ENCODE measurements around the gene OGFOD3.

OGFOD3 gene

DNA sequence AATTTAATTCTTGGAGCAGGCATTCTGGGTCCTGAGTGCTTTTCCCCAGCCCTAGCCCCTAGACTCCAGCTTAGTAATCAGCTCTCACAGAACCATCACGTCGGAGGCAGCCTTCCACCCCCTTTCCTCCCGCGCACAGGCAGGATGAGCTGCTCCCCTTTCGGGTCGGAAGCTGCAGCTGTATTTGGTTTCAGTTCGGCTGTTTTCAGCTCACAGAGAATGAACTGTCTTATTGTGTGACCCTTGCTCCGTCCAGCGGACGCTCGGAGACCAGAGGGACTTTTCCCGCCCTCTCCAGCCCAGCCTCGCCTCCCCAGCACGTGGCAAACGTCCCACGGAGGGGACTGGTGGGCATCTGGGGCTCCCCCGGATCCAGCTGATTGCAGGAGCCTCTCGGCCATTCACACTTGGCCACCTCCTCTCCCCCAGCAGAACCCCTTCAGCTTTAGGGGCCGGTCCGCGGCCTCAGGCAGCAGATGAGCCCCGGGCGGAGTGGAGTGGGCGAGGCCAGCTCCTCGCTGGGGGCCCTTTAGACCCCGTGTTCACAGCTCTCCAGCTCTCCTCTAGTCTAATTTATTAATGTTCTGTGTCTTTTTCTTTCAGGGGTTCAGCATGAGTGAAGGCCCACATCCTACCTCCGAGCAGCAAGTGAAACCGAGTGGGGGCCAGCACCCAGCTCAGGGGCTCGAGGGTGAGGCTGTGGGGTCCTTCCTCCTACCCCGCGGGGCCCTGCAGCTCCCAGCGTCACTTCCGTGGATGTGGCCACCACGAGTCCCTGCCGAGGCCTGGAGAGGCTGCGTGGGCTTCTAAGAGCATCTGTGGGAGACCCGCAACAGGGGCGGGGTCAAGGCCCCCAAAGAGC is 47.7 kb downstream of the OGFOD3 start:
- Histone ChIP-seq H3K4me2 (ENCODE audit: low read length) (peak overlapping the region; percentile 52), H3K4me3 (ENCODE audit: low read depth, low read length) (peak overlapping the region; percentile 22), H3K9me3 (ENCODE audit: control insufficient read depth, low read length) (no peaks in the 10 kb centered on the region), H2AFZ (peak overlapping the region; percentile 45), H3K79me2 (no peaks in the 10 kb centered on the region), H3K9ac (no peak overlapping the region), H3K4me1 (peaks cover 6% of the 10 kb centered on the region), H3K36me3 (ENCODE audit: control insufficient read depth, insufficient read depth, low read length) (no peaks in the 10 kb centered on the region), H3K27ac (no peak overlapping the region), H3K27me3 (ENCODE audit: control insufficient read depth, insufficient read depth, low read length) (peaks cover 16% of the 10 kb centered on the region)
- TF ChIP-seq, protein P1, sequence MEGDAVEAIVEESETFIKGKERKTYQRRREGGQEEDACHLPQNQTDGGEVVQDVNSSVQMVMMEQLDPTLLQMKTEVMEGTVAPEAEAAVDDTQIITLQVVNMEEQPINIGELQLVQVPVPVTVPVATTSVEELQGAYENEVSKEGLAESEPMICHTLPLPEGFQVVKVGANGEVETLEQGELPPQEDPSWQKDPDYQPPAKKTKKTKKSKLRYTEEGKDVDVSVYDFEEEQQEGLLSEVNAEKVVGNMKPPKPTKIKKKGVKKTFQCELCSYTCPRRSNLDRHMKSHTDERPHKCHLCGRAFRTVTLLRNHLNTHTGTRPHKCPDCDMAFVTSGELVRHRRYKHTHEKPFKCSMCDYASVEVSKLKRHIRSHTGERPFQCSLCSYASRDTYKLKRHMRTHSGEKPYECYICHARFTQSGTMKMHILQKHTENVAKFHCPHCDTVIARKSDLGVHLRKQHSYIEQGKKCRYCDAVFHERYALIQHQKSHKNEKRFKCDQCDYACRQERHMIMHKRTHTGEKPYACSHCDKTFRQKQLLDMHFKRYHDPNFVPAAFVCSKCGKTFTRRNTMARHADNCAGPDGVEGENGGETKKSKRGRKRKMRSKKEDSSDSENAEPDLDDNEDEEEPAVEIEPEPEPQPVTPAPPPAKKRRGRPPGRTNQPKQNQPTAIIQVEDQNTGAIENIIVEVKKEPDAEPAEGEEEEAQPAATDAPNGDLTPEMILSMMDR (IDR thresholded peaks at IDR 0.05) = no peak

DNA sequence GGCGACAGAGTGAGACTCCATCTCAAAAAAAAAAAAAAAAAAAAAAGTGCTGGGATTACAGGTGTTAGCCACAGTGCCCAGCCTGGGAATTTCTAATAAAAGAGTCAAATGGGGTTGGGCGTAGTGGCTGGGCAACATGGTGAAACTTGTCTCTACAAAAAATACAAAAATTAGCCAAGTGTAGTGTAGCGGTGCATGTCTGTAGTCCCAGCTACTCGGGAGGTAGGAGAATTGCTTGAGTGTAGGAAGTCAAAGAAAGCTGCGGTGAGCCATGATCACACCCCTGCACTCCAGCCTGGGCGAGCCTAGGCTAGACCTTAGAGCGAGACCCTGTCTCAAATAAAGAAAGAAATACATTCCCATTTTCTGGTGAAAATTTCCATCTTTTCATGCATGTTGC is 49.2 kb downstream of the OGFOD3 start:
- H2AFZ ChIP-seq = no peak overlapping the region
- H3K4me1 ChIP-seq = peaks cover 6% of the 10 kb centered on the region
- no peaks in the 10 kb centered on the region for H3K79me2 ChIP-seq
- H3K36me3 ChIP-seq (ENCODE audit: control insufficient read depth, insufficient read depth, low read length) = no peaks in the 10 kb centered on the region
- no peak overlapping the region for H3K4me2 ChIP-seq (ENCODE audit: low read length)
- no peaks in the 10 kb centered on the region for H3K9me3 ChIP-seq (ENCODE audit: control insufficient read depth, low read length)
- TF ChIP-seq, protein P1 (IDR thresholded peaks at IDR 0.05) = no peak
- H3K27me3 ChIP-seq (ENCODE audit: control insufficient read depth, insufficient read depth, low read length) = peaks cover 16% of the 10 kb centered on the region
- H3K9ac ChIP-seq = no peak overlapping the region
- H3K4me3 ChIP-seq (ENCODE audit: low read depth, low read length) = no peak overlapping the region
- H3K27ac ChIP-seq = no peak overlapping the region

DNA sequence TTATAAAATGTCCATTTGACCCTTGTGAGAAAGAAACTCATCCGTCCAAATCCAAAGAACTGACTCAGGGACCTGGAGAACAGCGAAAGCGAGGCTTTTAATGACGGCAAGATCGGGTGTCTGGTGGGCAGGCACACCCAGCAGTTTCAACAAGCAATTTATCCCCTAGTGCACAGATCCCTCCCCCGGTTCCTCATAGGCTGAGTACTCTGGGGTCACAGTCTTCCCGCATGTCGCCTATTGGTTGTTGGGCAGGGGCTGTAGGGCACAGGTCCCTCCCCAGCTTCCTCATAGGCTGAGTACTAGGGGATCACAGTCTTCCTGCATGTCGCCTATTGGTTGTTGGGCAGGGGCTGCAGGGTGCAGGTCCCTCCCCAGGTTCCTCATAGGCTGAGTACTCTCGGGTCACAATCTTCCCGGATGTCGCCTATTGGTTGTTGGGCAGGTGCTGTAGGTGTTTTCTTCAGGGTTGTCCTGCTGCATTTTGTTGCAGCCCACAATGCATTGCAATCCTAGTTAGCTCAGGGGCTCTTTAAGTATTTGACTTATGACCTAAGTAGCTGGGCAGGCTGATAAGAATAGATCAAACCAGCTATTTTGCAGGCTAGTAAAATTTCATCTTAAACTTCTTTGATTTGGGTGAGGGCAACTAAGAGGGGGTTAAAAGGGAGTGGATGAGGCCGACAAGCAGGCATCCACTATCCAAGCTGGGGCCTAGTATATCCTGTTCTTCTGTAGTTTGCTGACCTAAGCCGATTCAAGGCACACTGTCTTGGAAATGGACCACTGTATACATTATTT is 50.5 kb downstream of the OGFOD3 start:
- H3K36me3 ChIP-seq (ENCODE audit: control insufficient read depth, insufficient read depth, low read length) = no peaks in the 10 kb centered on the region
- no peak overlapping the region for H3K27ac ChIP-seq
- TF ChIP-seq, protein P1 (IDR thresholded peaks at IDR 0.05) = no peak
- H3K4me2 ChIP-seq (ENCODE audit: low read length) = no peak overlapping the region
- H3K4me1 ChIP-seq = peaks cover 6% of the 10 kb centered on the region
- peaks cover 16% of the 10 kb centered on the region for H3K27me3 ChIP-seq (ENCODE audit: control insufficient read depth, insufficient read depth, low read length)
- H2AFZ ChIP-seq = no peak overlapping the region
- no peaks in the 10 kb centered on the region for H3K79me2 ChIP-seq
- no peak overlapping the region for H3K4me3 ChIP-seq (ENCODE audit: low read depth, low read length)
- no peaks in the 10 kb centered on the region for H3K9me3 ChIP-seq (ENCODE audit: control insufficient read depth, low read length)
- no peak overlapping the region for H3K9ac ChIP-seq

DNA sequence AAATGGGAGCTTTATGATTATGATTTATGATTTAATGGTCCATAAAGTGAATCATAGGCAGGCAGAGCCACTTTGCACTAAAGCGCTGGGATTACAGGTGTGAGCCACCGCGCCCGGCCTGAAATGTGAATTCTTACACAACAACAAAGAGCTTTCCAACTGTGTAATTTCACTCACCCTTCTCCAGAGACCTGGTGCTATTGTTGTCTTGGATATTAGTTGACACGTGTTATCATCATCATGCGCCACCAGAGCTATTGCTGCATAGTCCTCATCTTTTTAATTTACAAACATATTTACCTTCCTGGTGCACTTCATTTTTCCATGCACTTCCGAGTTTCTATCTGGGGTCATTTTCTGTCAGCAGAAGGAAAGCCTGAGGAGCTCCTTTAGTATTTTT is 51.6 kb downstream of the OGFOD3 start:
- TF ChIP-seq, protein P1 (IDR thresholded peaks at IDR 0.05) = no peak
- no peaks in the 10 kb centered on the region for H3K79me2 ChIP-seq
- H3K4me1 ChIP-seq = peaks cover 6% of the 10 kb centered on the region
- no peak overlapping the region for H3K27ac ChIP-seq
- no peak overlapping the region for H3K4me3 ChIP-seq (ENCODE audit: low read depth, low read length)
- H3K9me3 ChIP-seq (ENCODE audit: control insufficient read depth, low read length) = no peaks in the 10 kb centered on the region
- H3K4me2 ChIP-seq (ENCODE audit: low read length) = no peak overlapping the region
- H3K27me3 ChIP-seq (ENCODE audit: control insufficient read depth, insufficient read depth, low read length) = peaks cover 9% of the 10 kb centered on the region
- no peak overlapping the region for H3K9ac ChIP-seq
- H3K36me3 ChIP-seq (ENCODE audit: control insufficient read depth, insufficient read depth, low read length) = no peaks in the 10 kb centered on the region
- H2AFZ ChIP-seq = no peak overlapping the region

Data from parathyroid adenoma (tissue), 2 donors.